Measurements from ENCODE around the gene USP17L28.
"Not testable (repeated sequence)": the region's sequence is repeated elsewhere in the genome, so short reads cannot be mapped to it uniquely, and the experiment has no call there.

Gene USP17L28

GRCh38 chr4:9348593-9348992, at the start of gene USP17L28:
Gene USP17L28 (plus strand): TSS chr4:9348893. CDS start chr4:9348893, 0 bp downstream.
- not testable (repeated sequence) for DNase-seq

GRCh38 chr4:9324191-9324590, 24.5 kb upstream of the USP17L28 start:
- DNase-seq: not testable (repeated sequence)

- DNase-seq: not testable (repeated sequence)
These were observed 23.8 kb upstream of the USP17L28 start, which contains the start of gene USP17L24 for GRCh38 chr4:9324865-9325264. Gene USP17L24 (plus strand): TSS chr4:9325165. CDS start chr4:9325165, 0 bp downstream.

- not testable (repeated sequence) for DNase-seq
These were observed 19.1 kb upstream of the USP17L28 start, which contains the start of gene USP17L25 for GRCh38 chr4:9329611-9330010. Gene USP17L25 (plus strand): TSS chr4:9329911. CDS start chr4:9329911, 0 bp downstream.

GRCh38 chr4:9334358-9334757, 14.3 kb upstream of the USP17L28 start, which contains the start of gene USP17L26:
Gene USP17L26 (plus strand): TSS chr4:9334658. CDS start chr4:9334658, 0 bp downstream.
- not testable (repeated sequence) for DNase-seq

- not testable (repeated sequence) for DNase-seq
These were observed 9.6 kb upstream of the USP17L28 start, which contains the start of gene USP17L5 for GRCh38 chr4:9339103-9339502. Gene USP17L5 (plus strand): TSS chr4:9339403. CDS start chr4:9339403, 0 bp downstream.

GRCh38 chr4:9343848-9344247, 4.8 kb upstream of the USP17L28 start, which contains the start of gene USP17L27:
Gene USP17L27 (plus strand): TSS chr4:9344148. CDS start chr4:9344148, 0 bp downstream.
- DNase-seq: not testable (repeated sequence)

- not testable (repeated sequence) for DNase-seq
These were observed 2.2 kb downstream of the USP17L28 start for GRCh38 chr4:9350866-9351265.

- DNase-seq: not testable (repeated sequence)
These were observed 4.6 kb downstream of the USP17L28 start, which contains the start of gene USP17L29 for GRCh38 chr4:9353338-9353737. Gene USP17L29 (plus strand): TSS chr4:9353638. CDS start chr4:9353638, 0 bp downstream.

- not testable (repeated sequence) for DNase-seq
These were observed 14.1 kb downstream of the USP17L28 start, which contains the start of gene USP17L30 for GRCh38 chr4:9362829-9363228. Gene USP17L30 (plus strand): TSS chr4:9363129. CDS start chr4:9363129, 0 bp downstream.

GRCh38 chr4:9379881-9380280, 31.2 kb downstream of the USP17L28 start:
- DNase-seq: not testable (repeated sequence)

- DNase-seq: not testable (repeated sequence)
These were observed 32.4 kb downstream of the USP17L28 start for GRCh38 chr4:9381012-9381534.

GRCh38 chr4:9384126-9384525, 35.4 kb downstream of the USP17L28 start:
- no peak for DNase-seq

- DNase-seq: not testable (repeated sequence)
These were observed 40.3 kb downstream of the USP17L28 start for GRCh38 chr4:9389001-9389400.

All from activated gamma-delta T cell treated with Interleukin-2 at 50 U/mL for 16 hours (primary cell).